GM19328 (cell line): ENCODE measurements around the gene UAP1L1.
"Not testable (repeated sequence)": the region's sequence is repeated elsewhere in the genome, so short reads cannot be mapped to it uniquely, and the experiment has no call there.

Experiments
- ATAC-seq: cut with Tn5 transposase; IDR thresholded peaks from one replicate; pipeline ENCODE4 v1.9.1; 2021; ENCODE audit warnings: mild to moderate bottlenecking, moderate library complexity; ENCODE audit not compliant: unreplicated experiment

UAP1L1 gene, protein sequence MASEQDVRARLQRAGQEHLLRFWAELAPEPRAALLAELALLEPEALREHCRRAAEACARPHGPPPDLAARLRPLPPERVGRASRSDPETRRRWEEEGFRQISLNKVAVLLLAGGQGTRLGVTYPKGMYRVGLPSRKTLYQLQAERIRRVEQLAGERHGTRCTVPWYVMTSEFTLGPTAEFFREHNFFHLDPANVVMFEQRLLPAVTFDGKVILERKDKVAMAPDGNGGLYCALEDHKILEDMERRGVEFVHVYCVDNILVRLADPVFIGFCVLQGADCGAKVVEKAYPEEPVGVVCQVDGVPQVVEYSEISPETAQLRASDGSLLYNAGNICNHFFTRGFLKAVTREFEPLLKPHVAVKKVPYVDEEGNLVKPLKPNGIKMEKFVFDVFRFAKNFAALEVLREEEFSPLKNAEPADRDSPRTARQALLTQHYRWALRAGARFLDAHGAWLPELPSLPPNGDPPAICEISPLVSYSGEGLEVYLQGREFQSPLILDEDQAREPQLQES

DNA sequence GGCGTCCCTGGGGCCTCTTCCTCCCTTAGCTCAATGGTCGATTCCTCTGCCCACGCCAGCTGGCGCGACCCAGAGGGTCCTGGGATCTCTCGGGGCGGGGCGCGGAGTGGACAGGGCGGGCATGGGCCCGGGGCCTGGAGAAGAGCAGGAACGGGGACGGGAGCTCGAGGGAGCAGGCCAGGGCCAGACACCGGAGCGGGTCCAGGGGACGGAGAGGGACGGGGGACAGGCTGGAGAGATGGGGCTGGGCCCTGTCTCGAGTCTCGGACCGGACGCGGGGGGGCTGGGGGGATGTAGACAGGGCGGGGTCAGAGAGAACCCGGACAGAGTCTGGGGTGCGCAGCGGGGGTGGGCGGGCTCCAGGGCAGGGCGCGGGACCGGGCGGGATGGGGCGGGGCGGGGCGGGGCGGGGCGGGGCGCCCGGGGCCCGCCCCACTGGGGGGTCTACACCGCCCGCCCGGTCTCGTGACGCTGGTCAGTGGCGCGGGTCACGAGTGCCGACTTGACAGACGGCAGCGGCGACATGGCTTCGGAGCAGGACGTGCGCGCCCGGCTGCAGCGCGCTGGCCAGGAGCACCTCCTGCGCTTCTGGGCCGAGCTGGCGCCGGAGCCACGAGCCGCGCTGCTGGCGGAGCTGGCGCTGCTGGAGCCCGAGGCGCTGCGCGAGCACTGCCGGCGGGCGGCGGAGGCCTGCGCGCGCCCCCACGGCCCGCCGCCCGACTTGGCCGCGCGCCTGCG, at the start of gene UAP1L1:
UAP1L1 (plus strand) TSS at position 508 of the 738 bp plus-strand sequence; CDS start at position 524, 16 bp downstream.
- peak; percentile 56 for ATAC-seq

DNA sequence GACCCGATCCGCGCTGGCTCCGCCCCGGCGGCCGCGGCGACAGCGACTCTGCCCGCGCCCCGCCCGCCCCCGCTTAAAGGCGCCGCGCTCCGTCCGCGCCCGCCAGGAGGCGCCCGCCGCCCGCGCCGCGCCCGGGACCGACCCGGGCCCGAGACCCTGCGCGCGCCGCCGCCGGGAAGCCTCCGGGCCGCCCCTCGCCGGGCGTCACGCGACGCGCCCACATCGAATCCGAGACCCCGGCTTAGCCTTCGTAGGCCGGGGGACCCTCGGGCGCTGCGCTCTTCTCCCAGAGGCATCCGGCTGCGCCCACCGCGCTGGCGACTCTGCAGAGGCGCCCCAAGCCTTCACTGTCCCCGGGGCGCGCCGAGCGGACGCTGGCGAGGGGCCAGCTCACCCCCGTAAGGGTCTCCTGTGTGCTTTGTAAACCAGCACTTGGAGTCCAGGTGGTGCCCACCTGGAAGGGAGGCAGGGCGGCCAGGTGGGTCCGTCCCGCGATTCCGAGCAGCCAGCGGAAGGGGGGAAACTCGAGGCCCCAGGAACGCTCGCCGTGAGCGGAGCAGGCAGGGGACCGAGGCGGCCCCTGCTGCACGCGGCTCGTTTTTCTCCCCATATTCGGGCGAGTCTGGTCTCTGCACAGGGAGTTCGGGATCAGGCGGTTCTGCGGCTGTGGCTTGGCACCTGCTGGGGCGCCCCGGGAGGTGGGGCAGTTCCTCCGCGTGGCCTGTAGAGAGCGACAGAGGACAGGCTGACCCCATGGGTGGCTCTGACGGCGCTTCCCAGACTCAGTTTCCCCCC, 48.9 kb upstream of the UAP1L1 start:
- ATAC-seq = no peak

DNA sequence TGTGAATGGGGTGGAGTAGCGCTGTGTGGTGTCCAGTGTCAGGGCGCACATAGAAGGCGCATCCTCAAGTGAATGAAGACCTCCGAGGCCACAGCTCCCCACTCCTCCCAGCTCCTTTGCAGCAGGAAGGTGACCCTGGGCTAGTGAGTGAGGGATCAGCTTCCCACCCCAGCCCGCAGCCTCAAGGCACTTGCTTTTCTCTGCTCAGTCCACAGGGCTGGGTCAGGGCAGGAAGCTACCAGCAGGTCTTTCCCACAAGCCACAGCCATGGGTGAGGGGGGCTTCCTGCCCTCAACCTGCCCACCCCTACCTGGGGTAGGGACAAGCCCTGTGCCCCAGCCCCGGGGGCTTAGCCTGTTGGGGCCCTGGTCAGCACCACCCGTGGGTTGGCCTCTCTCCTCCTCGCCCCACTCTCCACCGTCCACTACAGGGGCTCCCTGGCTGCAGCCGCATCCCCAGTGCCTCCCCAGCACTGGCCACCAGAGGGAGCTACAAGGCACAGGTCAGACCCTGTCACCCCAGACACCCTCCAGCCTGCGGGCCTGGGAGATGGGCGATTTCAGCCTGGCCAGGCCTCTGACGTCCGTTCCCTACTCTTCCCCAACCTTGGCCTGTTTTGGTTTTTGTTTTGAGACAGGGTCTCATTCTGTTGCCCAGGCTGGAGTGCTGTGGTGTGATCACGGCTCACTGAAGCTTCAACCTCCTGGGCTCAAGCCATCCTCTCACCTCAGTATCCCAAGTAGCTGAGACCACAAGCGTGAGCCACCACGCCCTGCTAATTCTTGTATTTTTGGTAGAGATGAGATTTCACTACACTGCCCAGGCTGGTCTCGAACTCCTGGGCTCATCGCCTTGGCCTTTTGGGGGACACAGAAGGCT, 48.0 kb upstream of the UAP1L1 start:
- ATAC-seq = no peak

DNA sequence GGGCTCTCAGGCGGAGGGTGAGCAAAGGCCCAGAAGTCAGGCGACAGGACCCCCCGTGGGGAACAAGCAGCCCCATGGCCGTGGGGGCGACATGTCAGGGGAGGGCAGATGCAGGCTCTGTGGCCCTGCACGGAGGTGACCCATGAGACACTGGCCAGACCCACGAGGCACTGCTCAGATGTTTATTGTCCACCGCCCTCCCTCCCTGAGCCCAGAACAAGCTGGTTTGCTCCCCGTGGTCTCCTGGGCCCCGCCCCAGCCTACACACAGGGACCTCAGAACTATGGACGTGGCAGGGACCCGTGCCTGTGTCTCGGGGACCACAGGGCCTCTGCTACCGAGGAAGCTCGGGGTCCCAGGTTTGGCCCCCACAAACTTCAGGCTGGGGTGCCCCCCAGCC, 47.3 kb upstream of the UAP1L1 start:
- ATAC-seq = no peak

DNA sequence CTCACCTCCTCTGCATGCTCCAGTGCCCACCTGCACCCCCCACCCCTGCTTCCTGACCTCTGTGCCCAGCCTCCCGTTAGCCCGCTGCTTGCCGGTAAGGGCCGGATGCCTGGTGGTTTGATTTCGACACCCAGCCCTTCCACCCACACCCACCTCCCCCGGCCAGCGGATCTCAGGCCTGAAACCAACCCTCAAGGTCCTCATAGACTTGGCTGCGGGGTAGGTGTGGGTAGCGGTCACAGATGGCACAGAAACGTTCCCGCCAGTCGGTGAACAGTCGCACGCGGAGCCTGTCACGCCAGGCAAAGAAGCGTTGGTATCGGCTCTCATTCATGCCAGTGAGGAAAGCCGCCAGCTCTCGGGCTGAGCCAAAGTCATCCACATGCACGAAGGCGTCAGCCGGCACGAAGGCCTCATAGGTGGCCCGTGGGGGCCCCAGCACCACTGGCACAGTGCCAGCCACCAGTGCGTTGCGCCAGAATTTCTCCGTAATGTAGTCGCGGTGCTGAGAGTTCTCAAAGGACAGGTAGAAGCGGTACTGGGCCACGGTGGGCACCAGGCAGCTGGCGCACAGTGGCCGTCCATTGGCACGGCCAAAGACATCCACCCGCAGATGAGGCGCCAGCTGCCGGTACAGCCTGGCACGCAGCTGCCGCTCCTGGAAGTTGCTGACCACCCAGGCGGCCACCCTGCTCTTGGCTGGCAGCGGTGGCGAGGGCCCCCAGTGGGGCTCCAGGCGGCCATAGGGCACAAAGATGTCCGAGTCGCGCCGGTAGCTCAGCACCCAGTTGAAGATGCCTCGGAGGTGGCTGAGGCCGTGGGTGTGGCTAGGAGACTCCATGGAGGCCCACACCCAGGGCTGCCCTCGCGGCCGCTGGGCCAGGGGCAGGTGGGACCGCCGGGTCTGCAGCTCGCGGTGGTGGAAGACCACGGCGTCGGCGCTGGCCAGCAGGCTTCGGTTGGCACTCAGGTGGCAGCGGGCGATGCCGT, 46.5 kb upstream of the UAP1L1 start:
- no peak for ATAC-seq

DNA sequence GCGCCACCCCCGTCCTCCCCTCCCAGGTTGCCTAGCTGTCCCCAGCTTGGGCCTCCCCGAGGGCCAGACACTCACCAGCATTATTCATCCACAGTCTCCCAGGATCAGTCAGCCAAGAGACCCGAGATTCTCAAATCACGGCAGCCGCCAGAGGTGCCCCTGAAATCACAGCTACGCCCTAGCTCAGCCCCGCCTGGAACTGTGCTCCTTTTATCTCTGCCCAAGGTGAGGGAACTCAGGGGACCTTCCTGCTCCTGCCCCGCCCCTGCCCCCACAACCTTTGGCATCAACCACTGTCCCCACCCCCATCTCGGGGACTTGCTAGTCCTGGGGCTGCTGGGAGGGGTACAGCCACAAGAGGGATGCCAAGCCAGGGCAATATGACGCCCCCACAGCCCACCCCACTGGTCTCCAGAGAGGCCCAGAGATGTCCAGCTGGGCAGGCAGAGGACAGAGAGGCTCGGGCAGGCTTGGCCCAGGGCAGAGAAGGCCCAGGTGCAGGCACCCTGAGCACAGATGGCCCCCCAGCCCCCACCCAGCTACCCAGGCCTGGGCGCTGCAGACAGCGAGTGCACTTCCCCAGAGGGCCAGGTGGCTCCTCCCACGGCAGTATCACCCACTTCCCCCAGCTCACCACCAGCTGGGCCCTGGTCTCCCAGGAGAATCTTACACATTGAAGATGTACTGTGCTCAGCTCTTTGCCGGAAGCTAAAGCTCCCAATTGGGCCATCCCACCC, 45.2 kb upstream of the UAP1L1 start, which contains the start of gene FUT7:
FUT7 (minus strand) TSS at position 185 of the 737 bp plus-strand sequence; CDS start at position 88, 97 bp downstream.
- no peak for ATAC-seq

DNA sequence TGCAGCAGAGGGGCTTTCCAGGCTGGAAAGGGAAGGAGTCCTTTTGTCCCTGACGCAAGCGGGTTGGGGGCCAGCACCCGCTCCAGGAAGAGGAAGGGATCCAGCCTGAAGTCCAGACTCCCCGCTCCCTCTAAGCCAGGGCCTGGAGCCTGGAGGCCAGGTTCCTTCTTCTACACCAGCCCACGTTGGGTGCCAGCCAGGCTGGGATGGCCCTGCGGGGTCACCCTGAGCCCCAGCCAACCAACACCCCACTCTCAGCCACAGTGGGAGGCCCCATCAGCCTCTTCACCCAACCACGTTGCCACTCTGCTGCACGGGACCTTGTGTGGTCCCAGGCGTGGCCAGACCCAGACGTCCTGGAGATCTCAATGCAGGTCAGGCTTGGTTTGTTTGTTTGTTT, 44.5 kb upstream of the UAP1L1 start:
- no peak for ATAC-seq

DNA sequence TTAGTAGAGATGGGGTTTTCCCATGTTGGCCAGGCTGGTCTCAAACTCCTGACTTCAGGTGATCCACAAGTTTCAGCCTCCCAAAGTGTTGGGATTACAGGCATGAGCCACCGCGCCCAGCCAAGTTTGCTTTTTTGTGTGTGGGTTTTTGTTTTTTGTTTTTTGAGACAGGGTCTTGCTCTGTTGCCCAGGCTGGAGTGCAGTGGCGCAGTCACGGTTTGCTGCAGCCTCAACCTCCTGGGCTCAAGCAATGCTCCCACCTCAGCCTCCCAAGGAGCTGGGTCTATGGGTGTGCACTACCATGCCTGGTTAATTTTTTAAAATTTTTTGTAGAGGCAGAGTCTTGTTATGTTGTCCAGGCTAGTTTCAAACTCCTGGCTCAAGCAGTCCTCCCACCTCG, 43.8 kb upstream of the UAP1L1 start:
- not testable (repeated sequence) for ATAC-seq

DNA sequence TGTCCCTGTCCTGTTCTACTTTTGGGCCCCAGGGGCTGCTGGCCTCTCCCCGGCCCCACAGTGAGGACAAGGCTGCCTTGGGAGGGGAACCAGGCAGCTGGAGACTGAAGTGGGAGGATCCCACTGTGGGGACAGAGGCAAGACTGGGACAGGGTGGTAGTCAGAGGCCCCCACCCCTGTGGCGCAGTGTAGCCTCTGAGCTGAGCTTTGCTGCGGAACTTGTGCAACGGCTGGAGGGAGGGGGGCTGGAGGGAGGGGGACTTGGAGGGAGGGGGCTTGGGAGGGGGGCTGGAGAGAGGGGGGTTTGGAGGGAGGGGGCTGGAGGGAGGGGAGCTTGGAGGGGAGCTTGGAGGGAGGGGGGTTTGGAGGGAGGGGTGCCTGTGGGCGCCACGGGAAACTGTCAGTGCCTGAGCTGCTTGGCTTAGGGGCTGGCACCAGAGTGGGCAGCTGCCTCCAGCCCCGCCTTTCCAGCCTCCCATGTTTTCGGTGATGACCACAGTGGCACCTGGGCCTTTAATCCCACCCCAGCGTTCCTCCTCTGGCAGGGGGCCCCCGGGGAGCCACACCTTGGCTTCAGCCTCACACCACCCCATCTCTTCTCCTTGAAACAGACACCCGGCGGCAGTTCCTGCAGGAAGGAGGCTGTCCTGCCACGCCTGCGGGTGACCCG, 43.1 kb upstream of the UAP1L1 start:
- no peak for ATAC-seq

DNA sequence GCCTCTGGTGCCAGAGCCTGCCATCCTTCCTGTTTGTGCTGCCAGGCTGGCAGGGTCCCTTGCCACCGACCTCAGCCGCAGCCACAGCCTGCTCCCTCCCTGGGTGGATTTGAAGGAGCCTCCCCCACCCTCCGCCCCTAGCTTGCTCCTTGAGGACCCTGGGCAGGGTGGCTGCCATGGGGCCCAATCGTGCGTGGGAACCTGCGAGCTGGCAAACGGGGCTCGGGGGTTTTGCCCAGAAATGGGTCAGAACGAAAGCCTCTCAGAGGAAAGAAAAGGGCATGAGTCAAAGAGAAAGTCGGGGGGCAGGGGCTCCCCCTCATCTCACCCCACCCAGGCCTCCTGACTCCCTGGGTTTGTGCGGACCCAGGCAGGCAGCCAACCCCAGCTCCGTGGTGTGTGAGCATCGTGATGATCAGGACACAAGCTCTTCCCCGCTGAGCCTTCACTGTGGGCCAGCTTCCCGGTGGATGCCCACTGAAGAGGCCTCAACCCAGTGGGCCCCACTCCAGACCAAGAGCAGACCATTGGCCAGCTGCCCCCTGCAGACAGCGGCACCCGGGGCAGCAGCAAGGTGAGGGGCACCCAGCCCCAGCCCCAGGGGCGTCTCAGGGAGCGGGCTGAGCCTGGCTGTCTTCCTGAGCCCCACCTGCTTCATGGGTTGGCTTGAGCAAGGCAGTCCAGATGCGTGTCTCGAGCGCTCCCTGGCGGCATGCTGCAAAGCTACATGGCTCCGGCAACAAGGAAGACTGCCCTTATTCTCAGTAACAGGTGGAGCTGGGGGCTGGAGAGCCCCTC, 42.4 kb upstream of the UAP1L1 start:
- ATAC-seq = no peak

DNA sequence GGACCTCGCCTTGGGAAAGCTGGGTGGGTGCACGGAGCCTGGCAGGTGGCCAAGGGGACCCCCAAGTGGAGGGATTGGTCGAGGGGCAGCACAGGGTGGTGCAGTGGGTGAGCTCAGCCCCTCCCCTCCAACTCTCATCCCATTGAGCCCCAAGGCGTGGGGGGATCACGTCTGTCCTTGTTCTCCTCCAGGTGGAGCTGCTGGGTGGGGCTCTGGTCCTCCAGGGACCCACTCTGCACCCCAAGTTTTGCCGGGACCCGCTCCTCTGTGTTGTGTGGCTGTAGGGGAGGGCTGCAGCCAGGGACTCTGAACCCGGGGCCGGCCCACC, 41.8 kb upstream of the UAP1L1 start:
- ATAC-seq = no peak

DNA sequence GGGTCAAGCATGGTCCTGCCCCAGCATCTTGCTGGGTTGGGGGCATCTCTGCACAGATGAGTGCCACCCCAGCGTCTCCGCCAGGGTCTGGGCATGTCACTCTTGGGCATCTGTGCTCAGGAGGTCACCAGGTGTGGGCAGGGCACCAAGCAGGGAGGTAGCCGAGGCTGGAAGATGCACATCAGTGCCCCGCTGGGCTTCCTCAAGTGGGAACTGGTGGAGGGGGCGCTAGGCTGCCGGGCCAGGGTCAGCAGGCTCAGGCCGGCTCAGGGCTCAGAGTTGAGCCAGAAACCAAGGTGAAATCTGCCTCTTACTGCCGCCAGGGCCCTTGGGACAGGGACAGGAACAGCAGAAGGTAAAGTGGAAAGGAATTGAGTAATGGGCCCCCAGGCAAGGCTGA, 41.4 kb upstream of the UAP1L1 start:
- ATAC-seq = no peak

DNA sequence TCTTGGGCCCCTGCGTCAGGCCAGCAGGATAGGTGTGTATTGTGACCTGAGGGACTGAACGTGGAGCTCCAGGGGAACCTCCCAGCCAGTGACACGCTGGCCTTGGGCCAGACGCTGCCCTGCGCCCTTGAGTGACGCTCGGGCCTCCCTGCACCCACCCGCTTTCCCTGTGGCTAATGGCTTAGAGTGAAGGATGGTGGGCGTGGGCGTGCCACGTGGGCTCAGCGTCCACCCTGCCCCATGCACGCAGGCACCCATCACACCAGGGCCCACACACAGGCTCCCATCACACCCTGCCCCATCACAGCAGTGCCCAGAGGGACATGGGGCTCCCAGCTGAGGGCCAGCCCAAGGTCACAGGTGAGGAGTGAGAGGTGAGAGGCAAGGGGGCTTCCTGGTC, 40.3 kb upstream of the UAP1L1 start:
- no peak for ATAC-seq

DNA sequence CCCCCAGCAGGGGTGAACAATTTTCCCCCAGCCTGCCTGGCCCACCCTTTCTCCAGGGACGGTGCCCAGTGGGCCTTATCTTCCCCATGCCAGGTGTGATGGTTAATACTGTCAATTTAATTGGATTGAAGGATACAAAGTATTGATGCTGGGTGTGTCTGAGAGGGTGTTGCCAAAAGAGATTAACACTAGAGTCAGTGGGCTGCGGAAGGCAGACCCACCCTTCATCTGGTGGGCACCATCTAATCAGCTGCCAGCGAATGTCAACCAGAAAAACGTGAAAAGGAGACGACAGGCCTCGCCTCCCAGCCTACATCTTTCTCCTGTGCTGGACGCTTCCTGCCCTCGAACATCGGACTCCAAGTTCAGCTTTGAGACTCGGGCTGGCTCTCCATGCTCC, 39.8 kb upstream of the UAP1L1 start:
- ATAC-seq = no peak

DNA sequence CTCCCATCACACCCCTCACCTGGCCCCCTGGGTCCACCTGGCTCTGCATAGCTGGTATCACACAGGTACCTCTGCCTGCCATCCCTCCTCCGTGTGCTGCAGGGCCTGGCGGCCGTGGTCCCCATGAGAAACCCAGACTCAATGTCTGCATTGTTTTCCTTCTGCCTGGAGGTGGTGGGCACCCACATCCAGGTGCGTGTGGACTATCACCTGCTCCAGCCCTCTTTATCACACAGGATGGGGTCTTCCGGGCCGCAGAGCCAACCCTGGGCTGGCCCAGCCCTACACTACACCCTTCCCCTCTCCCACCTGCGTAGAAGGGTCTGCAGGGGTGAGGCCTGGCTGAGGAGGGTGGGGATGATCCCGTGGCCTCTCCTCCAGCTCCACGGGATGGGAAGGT, 38.4 kb upstream of the UAP1L1 start:
- no peak for ATAC-seq

DNA sequence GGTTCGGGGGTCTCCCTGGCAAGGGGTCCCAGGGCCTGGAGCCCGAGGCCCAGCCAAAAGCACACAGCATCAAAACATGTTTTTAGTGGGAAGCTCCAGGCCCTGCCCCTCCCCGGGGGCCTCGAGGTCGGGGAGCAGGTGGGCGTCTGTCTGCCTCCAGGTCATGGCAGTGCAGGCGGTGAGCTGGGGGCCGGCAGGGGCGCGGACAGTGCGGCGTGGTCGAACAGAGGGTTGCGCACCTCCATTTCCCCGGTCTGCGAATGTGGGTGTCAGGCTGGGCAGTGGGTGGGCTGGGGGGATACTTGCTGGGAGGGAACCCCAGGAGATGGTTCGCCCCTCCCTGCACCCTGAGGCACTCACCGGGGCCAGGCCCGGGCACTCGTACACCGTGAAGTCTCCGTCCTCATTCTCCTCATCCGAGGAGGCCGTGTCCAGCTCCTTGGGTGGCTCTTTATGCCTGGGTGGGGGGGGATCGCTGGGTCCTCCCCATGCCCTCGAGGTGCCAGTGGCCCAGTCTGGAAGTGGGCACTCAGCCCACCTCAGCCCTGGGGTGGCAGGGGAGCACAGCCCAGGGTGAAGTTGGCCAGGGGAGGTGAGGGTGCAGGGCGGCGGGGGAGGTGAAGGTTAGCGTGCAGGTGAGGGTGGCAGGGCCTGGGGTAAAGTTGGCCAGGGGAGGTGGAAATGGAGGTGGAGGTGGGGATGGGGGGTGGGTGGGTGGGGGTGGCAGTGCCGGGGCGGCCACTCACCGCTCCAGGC, 37.5 kb upstream of the UAP1L1 start:
- no peak for ATAC-seq
